HFFc6 (cell line): ENCODE measurements around the gene ADK. TPM values are rescaled to one million over a fixed set of nuclear protein-coding genes. Genes with fewer than 3 reads are reported as not detected.

ENCODE experiments used
- DNase-seq: peaks from one replicate; pipeline ENCODE4 v3.0.0-alpha.2; 2018
- H3K27ac Mint-ChIP-seq: 2 replicates; pipeline ENCODE4 v1.8.0; 2020; ENCODE audit warnings: mild to moderate bottlenecking, mixed read lengths
- H3K27me3 Mint-ChIP-seq: 2 replicates; pipeline ENCODE4 v1.8.0; 2021; ENCODE audit warnings: mild to moderate bottlenecking, moderate library complexity, mixed read lengths; ENCODE audit not compliant: insufficient read depth
- H3K36me3 Mint-ChIP-seq: 2 replicates; pipeline ENCODE4 v1.8.0; 2021; ENCODE audit warnings: low read depth, mixed read lengths
- H3K4me1 Mint-ChIP-seq: 2 replicates; pipeline ENCODE4 v1.8.0; 2020; ENCODE audit warnings: low read depth, mixed read lengths
- H3K4me3 Mint-ChIP-seq: 2 replicates; pipeline ENCODE4 v1.8.0; 2020; ENCODE audit warnings: mild to moderate bottlenecking, moderate library complexity, mixed read lengths
- H3K9me3 Mint-ChIP-seq: 2 replicates; pipeline ENCODE4 v1.8.0; 2020; ENCODE audit warnings: mild to moderate bottlenecking, mixed read lengths
- CTCF ChIP-seq: fragments of 200-600 bp; sonication (generic); IDR thresholded peaks from 2 replicates; pipeline ENCODE4 v1.5.0; 2021; ENCODE audit warnings: antibody characterized with exemption, mild to moderate bottlenecking
- total RNA-seq, 6 experiments: library from RNA; stranded (reverse); fragmentation: NEBNext Ultra II Directional; extraction: Animal tissue kit (Norgen Biotek cat#: 25700); gene quantifications; 2 replicates in 1 of 6; 3 replicates in 5 of 6; pipeline ENCODE4 v1.2.3, GENCODE V29; 2021

The ADK gene
- total RNA-seq, 6 experiments from 2014 or later, result 74.1 to 97.6 (median 86.0) TPM

DNA sequence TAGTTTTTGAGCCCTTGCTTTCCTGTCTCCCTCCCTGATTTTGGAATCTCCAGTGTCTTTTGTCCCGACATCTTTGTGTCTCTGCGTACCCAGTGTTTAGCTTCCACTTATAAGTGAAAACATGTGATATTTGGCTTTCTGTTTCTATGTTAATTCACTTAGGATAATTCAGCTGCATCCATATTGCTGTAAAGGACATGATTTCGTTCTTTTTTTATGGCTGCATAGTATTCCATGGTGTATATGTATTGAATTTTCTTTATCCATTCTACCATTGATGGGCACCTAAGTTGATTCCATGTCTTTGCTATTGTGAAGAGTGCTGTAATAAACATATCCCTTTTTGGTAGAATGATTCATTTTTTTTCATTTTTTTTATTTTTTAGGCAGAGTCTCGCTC lies 48.3 kb downstream of the ADK start:
- Mint-ChIP-seq H3K27ac (no peak overlapping the region), H3K4me1 (peaks cover 26% of the 10 kb centered on the region), H3K27me3 (no peaks in the 10 kb centered on the region), H3K36me3 (peaks cover 17% of the 10 kb centered on the region; the same call in 1 of the 2 replicates), H3K4me3 (no peak overlapping the region), H3K9me3 (no peaks in the 10 kb centered on the region)
- no peak for DNase-seq
- TF ChIP-seq CTCF, result no peak

DNA sequence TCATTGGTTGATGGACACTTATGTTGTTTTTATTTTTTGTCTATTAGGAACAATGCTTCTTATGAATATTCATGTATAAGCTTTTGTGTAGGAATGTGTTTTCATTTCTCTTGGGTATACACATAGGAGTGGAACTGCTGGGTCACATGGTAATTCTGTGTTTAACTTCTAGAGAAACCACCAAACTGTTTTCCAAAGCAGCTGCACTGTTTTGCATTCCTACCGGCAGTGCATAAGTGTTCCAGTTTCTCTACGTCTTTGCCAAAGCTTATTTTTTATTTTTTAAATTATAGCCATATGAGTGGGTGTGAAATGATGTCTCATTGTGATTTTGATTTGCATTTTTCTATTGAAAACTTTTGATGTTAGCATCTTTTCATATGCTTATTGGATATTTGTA lies 51.3 kb downstream of the ADK start:
- DNase-seq, result no peak
- no peak overlapping the region for H3K4me3 Mint-ChIP-seq

GRCh38 chr10:74206746-74207145 lies 55.7 kb downstream of the ADK start:
- peaks cover 16% of the 10 kb centered on the region; the same call in 1 of the 2 replicates for H3K36me3 Mint-ChIP-seq
- H3K4me3 Mint-ChIP-seq, result no peak overlapping the region
- TF ChIP-seq CTCF, result no peak
- no peak overlapping the region for H3K27ac Mint-ChIP-seq
- no peaks in the 10 kb centered on the region for H3K9me3 Mint-ChIP-seq
- no peaks in the 10 kb centered on the region; the same call in 1 of the 2 replicates for H3K4me1 Mint-ChIP-seq
- DNase-seq, result no peak
- H3K27me3 Mint-ChIP-seq, result no peaks in the 10 kb centered on the region; the same call in 1 of the 2 replicates

More for the DNA sequence above, 51.3 kb downstream of the ADK start:
- Mint-ChIP-seq H3K4me1 (peaks cover 7% of the 10 kb centered on the region; the same call in 1 of the 2 replicates), H3K27ac (no peak overlapping the region), H3K27me3 (no peaks in the 10 kb centered on the region; the same call in 1 of the 2 replicates), H3K9me3 (no peaks in the 10 kb centered on the region), H3K36me3 (peaks cover 27% of the 10 kb centered on the region; the same call in 1 of the 2 replicates)
- no peak for TF ChIP-seq CTCF

- Mint-ChIP-seq H3K4me1 (peaks cover 5% of the 10 kb centered on the region; the same call in 1 of the 2 replicates), H3K36me3 (0 out of 2 replicates have a peak, but pooled peaks cover 11% of the 10 kb centered on the region), H3K9me3 (no peaks in the 10 kb centered on the region), H3K4me3 (no peak overlapping the region), H3K27me3 (no peaks in the 10 kb centered on the region; the same call in 1 of the 2 replicates), H3K27ac (no peak overlapping the region)
- no peak for DNase-seq
- TF ChIP-seq CTCF, result no peak
Observed at GRCh38 chr10:74207691-74208480, 56.9 kb downstream of the ADK start.

GRCh38 chr10:74208997-74209396 lies 58.0 kb downstream of the ADK start:
- TF ChIP-seq CTCF, result no peak
- Mint-ChIP-seq H3K27me3 (no peaks in the 10 kb centered on the region; the same call in 1 of the 2 replicates), H3K27ac (no peak overlapping the region), H3K36me3 (0 out of 2 replicates have a peak, but pooled peaks cover 11% of the 10 kb centered on the region), H3K4me3 (no peak overlapping the region), H3K4me1 (peaks cover 10% of the 10 kb centered on the region), H3K9me3 (no peaks in the 10 kb centered on the region)
- no peak for DNase-seq
